NCI-H748 treated with DMSO at 0.1 percent for 48 hours (cell line): ENCODE data around the gene ZNF26.
"Not testable (repeated sequence)": the region's sequence is repeated elsewhere in the genome, so short reads cannot be mapped to it uniquely, and the experiment has no call there.

Experiments
- DNase-seq: peaks from one replicate; lab custom pipeline; 2025; lab: John Stamatoyannopoulos, UW

Gene ZNF26

GRCh38 chr12:132986001-132986884 is at the start of gene ZNF26:
Gene ZNF26 (plus strand): TSS chr12:132986367. CDS start chr12:132986841, 474 bp downstream.
- DNase-seq, result peak; percentile 80

GRCh38 chr12:132936921-132937320 is 49.2 kb upstream of the ZNF26 start:
- DNase-seq, result not testable (repeated sequence)

GRCh38 chr12:132937476-132937875 is 48.7 kb upstream of the ZNF26 start:
- DNase-seq, result no peak

GRCh38 chr12:132938807-132939206 is 47.4 kb upstream of the ZNF26 start:
- not testable (repeated sequence) for DNase-seq

GRCh38 chr12:132940071-132940719 is 46.0 kb upstream of the ZNF26 start:
- DNase-seq, result no peak

GRCh38 chr12:132941336-132941954 is 44.7 kb upstream of the ZNF26 start:
- DNase-seq, result no peak

- DNase-seq, result no peak
Observed at GRCh38 chr12:132942611-132943010, 43.6 kb upstream of the ZNF26 start.

- DNase-seq, result no peak
Observed at GRCh38 chr12:132945806-132946205, 40.4 kb upstream of the ZNF26 start.

- DNase-seq, result no peak
Observed at GRCh38 chr12:132946246-132946820, 39.8 kb upstream of the ZNF26 start.

- no peak for DNase-seq
Observed at GRCh38 chr12:132948146-132949066, 37.8 kb upstream of the ZNF26 start.

GRCh38 chr12:132949936-132950837 is 36.0 kb upstream of the ZNF26 start:
- DNase-seq, result no peak

- no peak for DNase-seq
Observed at GRCh38 chr12:132950844-132951535, 35.2 kb upstream of the ZNF26 start.

- no peak for DNase-seq
Observed at GRCh38 chr12:132951649-132952048, 34.5 kb upstream of the ZNF26 start.

- no peak for DNase-seq
Observed at GRCh38 chr12:132952371-132953162, 33.6 kb upstream of the ZNF26 start.

- DNase-seq, result no peak
Observed at GRCh38 chr12:132953163-132953425, 33.1 kb upstream of the ZNF26 start.

- DNase-seq, result no peak
Observed at GRCh38 chr12:132953771-132954170, 32.4 kb upstream of the ZNF26 start.

GRCh38 chr12:132954471-132955048 is 31.6 kb upstream of the ZNF26 start:
- no peak for DNase-seq

- no peak for DNase-seq
Observed at GRCh38 chr12:132955094-132956010, 30.8 kb upstream of the ZNF26 start.
